GM18873 (cell line): ENCODE results near the gene SH3BP4.

Source experiments
- ATAC-seq: cut with Tn5 transposase; IDR thresholded peaks from one replicate; pipeline ENCODE4 v1.9.1; 2021; ENCODE audit warnings: mild to moderate bottlenecking, moderate library complexity, moderate number of reproducible peaks; ENCODE audit not compliant: unreplicated experiment, low FRiP score

Gene SH3BP4

DNA sequence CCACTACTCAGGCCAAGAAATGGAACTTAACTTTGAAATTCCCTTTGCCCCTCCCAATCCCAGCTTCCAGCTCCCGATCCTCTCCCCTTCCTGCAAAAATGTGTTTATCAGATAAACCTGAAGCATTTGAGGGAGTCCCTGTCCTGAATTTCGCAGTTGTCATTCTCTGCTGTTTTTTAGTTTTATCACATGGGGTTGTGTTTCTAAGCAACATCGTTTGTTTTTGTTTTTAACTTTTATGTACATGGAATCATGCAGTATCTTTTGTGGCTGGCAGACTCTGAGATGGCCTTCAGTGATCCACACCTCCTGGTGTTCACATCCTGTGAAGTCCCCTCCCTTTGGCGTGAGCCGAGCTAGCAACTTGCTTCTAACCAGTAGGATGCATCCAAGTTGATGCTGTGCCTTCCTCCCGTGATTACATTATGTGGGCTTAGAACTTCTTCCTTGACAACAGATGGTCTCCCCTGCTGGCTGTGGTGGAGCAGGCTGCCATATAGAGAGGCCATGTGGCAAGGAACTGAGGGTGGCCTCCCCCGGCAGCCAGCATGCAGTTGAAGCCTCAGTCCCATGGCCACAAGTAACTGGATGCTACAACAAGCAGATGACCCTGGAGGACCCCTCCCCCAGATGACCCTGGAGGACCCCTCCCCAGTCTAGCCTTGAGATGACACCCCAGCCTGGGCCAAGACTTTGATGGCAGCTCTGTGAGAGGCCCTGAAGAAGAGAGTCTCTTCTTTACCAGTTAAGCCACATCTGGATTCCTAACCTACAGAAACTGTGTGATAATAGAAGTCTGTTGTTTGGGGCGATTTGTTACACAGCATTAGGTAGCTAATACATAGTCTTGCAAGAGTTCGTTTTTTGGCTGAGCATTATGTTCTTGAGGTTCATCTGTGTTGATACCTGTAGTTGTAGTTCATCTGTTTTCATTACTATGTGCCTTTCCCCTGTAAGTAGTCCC lies 27.7 kb downstream of the SH3BP4 start:
- no peak for ATAC-seq

DNA sequence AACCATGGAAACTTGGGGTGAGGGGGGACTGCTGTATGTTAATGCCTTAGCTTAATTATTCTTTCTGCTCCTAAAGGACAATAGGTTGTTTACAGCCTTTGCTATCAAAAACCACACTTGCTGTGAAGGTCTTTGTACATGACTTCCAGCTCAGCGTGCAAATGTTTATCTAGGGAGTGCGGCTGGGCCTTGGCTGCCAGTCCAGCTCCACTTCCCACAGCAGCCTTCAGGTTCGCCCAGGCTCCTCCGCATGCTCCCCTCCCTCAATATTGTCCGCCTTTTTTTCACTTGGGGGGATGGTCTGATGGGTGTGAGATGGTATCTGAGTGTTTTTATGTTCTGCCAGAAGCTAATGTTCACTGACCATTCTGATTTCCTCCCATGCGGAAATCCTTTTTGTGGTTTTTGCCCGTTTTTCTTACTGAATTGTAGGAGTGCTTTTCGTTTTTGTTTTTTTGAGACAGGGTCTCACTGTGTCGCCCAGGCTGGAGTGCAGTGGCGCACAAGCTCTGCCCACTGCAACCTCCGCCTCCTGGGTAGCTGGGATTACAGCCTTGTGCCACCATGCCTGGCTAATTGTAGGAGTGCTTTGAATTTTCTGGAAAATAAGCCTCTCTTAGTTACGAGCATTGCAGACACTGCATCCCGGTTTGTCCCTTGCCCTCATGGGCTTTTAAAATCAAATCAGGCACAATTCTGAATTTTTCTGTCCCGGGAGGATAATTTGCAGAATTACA lies 28.8 kb downstream of the SH3BP4 start:
- no peak for ATAC-seq

DNA sequence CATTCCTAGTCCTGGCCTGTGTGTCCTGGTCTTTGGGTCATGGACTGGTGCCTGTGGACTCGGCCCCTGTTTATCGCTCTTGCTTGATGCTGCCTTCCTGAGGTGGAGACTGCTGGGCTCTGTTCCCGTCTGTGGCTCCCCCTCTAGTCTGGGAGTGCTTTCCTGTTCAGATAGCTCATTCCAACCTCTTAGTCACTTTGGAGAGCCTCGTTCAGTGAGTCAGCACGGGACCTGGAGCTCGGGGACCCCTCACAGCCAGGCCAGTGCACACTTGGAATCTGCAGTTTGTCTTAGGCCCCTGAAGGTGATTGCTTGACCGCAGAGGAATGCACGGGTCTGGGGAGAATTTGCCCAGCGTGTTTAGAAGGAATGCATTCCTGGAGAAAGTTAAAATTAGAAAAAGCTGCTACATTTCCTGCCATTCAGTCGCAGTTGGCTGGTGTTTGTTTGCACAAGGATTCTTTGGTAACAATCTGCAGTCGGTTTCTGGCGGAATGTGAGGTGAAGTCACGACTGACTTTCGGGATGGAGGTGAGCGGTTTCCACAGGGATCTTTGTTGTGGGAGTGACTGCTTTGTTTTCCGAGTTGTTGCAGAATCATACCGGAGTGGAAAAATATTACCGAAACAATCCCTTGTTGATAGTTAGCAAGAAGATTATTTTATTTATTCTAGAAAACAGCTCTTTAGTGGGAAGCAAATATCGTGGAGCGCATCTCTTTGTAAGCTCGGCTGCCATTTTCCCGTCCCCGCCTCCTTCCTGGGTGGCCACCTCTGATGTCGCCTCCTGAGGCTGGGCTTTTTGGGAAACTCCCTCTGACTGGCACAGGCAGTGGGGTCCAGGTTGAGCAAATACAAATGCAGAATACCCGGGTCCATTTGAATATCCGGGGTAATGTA lies 29.6 kb downstream of the SH3BP4 start:
- no peak for ATAC-seq

DNA sequence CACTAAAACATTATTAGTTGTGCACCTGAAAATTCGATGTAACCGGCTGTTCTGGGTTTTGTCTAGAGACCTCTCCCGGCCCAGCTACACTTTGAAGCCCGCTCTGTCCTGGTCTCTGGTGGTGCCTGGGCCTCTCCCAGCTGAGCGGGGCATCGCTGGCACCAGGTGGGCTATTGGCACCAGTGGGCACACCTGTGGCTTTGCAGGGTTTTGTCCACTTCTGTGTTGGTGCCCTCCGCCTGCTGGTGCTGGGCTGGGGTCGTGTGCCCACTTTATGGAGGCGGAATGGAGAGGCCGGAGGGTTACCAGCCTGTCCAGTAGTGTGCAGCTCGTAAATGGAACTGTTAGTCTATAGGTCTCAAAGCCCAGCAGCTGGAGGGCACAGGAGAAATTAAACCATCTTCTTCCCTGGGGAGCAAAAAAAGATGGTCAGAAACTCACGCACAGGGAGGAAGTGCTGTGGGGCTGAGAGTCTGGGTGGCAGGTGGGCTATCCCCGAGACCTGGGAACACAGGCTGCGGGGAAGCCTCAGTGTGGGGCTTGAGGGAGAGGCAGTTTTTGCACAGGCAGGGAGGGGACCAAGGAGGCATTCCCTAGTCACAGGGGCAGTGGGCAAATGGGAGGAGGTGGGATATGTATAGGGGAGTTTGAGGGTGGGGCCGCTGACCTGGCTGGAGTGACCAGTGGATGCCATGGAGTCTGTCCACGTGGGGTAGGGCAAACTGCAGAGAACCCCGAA lies 30.4 kb downstream of the SH3BP4 start:
- no peak for ATAC-seq

DNA sequence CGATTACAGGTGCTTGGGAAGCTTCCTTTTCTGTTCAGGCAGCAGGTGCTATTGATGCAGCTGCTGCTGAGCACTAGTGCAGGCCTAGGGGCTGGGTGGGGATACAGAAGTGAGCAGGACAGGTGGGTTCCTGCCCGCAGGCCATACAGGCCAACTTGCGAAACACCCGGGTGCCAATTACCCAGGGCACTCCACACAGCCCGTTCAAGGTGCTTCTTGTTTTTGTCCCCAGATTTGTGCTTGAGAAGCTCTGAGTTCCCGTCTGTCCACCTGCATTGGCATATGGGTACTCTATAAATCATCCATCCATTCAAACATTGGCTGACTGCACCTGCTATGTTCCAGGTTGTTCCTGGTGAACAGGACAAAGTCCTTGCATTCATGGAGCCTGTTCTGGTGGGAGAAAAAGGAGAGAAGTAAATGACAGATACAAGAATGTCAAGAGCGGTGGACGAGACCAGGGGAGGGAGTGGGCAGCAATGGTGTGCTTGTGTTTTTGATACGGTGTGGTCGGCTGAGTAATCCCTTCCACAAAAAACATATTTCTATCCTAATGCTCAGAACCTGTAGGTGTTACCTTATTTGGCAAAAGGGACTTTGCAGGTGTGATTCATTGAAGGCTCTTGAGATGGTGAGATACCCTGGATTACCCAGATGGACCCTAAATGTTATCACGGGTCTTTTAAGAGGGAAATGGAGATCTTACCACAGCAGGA lies 31.4 kb downstream of the SH3BP4 start:
- ATAC-seq = no peak

DNA sequence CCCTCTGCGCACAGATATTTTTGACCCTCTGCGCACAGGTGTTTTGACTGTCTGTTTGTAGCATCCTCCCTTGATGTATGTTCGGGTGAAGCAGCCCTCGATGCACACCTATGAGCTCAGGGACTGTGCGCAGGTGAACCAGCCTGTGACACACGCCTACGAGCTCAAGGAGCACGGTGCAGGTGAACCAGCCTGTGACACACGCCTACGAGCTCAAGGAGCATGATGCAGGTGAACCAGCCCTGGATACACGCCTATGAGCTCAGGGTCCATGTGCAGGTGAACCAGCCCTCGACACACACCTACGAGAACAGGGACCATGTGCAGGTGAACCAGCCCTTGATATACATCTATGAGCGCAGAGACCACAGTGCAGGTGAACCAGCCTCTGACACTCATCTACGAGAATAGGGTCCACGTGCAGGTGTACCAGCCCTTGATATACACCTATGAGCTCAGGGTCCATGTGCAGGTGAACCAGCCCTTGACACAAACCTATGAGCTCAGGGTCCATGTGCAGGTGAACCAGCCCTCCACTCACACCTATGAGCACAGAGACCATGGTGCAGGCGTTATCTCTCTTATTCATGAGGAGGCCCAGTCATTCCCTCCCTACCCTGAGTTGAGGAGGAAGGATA lies 33.9 kb downstream of the SH3BP4 start:
- no peak for ATAC-seq

DNA sequence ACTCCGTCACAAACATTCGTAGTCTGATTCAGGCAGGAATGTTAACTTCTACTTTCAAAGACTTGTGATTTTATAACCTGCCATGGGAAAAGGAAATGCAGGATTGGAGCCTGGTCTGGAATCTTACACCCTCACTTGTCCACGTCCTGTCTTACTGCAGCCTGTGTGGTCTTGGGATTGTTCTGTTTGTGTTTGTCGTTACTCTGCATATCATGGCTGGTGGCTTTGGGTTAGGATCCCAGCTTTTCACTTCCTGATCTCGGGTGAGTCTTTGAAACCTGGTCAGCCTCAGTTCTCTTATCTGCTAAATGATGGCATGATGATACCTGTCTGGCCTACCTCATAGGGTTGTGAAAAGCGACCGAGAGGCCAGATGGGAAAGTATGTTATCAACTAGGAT lies 34.6 kb downstream of the SH3BP4 start:
- no peak for ATAC-seq

DNA sequence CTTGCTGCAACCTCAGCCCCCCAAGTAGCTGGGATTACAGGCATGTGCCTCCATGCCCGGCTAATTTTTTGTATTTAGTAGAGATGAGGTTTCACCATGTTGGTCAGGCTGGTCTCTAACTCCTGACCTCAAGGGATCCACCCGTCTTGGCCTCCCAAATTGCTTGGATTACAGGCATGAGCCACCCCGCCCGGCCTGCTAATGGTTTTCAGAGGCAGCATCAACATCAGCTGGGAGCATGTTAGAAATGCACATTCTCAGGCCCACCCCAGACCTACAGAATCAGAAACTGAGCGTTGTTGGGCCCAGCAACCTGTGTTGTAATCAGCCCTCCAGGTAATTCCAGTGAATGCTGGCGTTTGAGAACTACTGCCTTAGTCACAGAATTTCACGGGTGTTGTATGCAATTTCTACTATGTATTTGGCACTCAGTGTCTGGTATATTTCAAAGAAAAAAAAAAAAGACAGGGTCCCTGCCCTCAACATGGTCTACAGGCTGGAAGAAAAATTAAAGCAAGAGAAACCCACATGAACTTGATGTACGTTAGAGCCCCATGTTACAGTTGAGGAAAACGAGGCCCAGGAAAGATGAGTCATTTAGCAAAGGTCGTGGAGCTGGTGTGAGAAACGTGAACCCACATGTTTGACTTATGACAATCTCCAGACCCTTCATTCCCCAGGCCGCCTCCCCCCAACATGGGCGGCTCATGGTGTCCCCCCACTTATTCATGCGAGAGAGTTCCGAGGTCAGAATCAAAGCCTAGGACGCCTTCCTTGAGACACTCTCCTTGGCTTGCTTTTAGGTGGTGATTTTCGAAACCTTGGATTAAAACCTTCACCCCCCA lies 35.3 kb downstream of the SH3BP4 start:
- no peak for ATAC-seq

DNA sequence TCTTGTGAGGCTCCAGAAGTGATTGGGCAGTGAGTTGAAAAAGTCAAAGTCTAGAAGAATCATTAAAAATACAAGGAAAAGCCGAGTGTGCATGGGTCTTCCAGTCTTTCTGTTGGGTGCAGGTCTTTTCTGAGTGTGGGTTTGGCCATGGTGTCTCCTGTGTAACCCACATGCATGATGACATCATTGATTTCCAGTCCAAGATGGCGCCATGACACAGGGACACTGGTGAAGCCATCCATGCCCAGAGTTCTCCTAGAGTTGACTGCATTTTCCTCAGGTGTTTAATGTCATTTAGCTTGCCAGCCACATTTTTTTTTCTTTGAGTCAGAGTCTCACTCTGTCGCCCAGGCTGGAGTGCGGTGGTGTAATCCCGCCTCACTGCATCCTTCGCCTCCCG lies 35.9 kb downstream of the SH3BP4 start:
- no peak for ATAC-seq

DNA sequence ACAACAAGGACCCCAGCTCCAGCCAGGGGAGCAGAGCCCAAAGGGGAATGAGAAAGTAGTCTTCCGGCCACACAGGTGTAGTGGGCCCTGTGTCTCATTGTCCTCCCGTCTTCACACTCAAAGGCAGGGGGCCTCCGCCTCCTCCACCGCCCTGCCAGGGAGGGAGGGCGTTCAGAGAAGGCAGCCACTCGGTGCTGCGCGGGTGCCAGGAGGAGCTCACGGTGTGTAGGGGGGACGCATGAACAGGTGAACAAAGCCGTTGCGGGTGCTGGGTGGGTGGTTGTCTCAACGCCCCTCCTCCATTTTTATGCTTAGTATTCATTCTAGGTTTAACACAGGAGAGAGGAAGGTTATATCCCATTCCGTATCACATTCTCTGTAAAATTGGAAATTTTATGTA lies 36.7 kb downstream of the SH3BP4 start:
- ATAC-seq = no peak

DNA sequence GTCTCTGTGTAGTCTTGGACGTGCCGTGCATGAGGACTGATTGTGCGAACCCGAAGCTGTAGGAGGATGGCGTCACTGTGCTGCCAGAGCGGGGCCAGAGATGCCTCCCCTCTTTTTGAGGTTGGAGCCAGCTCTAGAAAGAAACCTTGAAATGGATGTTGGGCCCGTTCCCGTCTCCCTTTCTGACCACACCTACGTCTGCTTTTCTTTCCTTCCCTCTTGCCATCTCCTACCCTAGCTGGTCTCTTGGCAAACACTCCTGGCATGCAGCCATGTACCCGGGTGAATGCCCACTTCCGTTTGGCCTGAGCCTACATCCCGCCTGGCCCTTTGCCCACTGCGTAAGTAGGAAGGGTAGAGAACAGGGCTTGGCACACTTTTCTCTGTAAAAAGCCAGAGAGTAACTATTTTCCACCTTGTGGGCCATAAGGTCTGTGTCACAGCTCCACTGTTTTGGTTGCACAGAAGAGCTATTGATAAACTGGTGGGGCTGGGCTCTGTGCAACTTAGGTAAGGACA lies 37.4 kb downstream of the SH3BP4 start:
- no peak for ATAC-seq

DNA sequence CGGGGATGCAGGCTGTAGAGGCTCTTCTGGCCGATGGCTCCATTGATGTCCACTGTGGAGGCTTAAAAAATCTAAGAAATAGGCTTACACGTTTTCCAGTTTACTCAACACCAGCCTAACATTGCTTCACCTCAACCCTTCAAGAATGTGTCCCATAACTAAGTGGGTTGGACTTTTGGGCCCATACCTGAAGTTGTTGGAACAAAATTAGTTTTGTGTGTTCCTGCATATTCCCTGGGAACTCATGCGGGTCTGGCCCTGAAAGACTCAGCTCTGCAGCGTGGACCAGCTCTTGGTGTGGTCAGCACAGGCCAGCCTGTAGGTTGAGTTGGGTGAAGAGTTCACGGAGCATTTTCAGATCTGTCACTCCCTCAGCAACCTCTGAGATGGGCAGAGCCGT lies 38.5 kb downstream of the SH3BP4 start:
- ATAC-seq = no peak

DNA sequence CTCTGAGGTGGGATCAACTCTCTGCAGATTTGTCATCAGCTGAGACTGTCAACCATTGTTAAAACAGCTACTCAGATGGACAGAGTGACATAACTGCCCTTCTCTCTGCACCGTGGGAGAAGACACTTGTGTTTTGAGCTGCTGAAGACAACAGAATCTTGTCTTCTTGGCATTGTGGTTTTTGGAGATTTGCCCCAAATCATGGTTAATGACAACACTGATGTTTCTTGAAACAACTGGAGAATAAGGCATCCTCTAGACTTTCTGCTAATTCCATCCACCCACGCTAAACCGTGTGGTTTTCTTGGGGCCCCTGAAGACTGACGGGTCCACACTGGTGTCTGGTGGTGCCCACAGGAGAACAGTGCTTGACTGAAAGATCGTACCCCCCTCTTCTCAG lies 39.5 kb downstream of the SH3BP4 start:
- ATAC-seq = no peak

DNA sequence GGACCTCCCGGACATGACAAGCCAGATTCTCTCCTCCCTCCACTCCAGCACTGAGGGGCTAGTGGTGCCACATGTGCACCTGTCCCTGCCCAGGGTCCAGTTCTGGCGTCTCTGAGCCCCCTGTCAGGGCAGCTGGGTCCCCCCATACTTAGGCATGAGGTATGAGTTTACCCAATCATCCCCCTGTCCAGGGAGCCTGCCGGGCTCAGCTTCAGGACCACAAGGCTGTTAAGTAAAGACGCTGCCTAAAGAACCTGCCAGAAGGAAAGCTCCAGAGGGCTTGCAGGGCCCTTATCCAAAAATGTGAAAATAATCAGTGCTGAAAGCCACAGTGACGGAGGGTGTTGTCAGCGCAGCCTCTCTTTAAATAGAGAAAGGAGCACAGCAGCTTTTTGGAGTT lies 40.0 kb downstream of the SH3BP4 start:
- ATAC-seq = no peak

DNA sequence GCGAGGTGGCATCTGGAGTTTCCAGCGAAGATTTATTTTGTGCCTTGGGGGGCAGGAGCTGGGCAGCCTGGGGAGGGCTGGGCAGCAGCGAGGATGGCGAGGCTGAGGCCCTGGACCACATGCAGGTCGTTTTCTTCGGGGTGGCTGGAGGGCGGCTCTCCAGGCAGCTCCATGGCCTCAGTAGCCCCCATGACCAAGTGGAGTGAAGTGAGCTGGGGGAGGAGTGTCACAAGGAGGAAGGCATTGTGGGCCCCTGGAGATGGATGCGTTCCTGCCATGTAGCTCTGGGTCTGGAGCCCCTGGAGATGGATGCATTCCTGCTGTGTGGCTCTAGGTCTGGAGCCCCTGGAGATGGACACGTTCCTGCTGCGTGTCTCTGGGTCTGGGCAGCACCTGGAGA lies 40.4 kb downstream of the SH3BP4 start:
- ATAC-seq = no peak

DNA sequence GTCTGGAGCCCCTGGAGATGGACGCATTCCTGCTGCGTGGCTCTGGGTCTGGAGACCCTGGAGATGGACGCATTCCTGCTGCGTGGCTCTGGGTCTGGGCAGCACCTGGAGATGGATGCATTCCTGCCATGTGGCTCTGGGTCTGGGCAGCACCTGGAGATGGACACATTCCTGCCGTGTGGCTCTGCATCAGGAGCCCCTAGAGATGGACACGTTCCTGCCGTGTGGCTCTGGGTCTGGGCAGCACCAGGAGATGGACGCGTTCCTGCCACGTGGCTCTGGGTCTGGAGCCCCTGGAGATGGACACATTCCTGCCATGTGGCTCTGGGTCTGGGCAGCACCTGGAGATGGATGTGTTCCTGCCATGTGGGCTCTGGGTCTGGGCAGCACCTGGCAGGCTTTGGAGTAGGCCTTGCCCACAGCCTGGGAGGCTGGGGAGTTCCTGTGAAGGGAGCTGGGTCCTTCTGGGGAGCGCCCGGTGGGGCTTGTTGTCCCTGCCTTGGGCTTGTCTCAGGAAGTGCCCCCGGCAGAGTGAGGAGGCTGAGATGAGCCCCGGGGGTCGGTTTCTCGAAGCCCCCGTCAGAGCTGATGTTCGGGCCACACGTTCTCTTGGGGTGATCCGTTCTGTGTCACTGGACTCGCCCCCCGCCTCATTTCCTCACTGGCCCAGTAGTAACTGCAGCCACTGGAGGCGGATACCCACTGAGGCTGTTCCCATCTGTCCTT lies 41.0 kb downstream of the SH3BP4 start:
- ATAC-seq = no peak

DNA sequence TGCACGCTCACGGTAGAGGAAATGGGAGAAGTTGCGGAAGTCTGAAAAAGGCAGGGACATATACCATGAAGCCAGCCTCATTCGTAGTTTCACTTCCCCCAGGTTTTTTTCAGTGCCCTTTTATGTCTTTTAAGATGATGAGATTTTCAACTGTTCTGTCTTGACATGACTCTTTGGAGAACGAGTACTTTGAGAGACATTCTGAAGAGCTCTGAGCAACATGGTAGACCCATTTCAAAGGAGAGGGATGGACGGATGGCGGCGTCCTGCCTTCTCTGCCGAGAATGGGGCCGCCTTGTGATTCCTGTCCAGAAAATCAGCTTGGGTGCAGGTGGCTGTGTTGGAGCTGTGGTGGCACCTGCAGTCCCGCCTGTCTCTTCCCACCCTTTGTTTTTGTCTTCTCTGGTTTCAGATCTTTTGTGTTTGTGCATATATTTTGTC lies 41.7 kb downstream of the SH3BP4 start:
- ATAC-seq = no peak
